Tibial nerve (tissue), 4 donors: Measurements from ENCODE around the gene LRRC58. TPM values are rescaled to one million over a fixed set of nuclear protein-coding genes. Genes with fewer than 3 reads are reported as not detected.
"Not testable (repeated sequence)": the region's sequence is repeated elsewhere in the genome, so short reads cannot be mapped to it uniquely, and the experiment has no call there.

ENCODE experiments used
- DNase-seq, 2 donors: peaks; one replicate each; pipeline ENCODE4 v3.0.0-alpha.2; 2019; ENCODE audit warnings: low spot score in 2 of 2
- H3K27ac ChIP-seq, 4 donors: fragments of 200-600 bp; sonication (generic) in 3 of 4; one replicate each; pipeline ENCODE4 v1.5.1; 2017 to 2019; ENCODE audit warnings: mild to moderate bottlenecking in 1 of 4
- H3K27me3 ChIP-seq, 2 donors: fragments of 200-600 bp; sonication (generic) in 1 of 2; one replicate each; pipeline versions ENCODE4 v1.5.1 to v1.6.0; 2017 to 2019
- H3K36me3 ChIP-seq, 3 donors: fragments of 200-600 bp; sonication (generic); one replicate each; pipeline ENCODE4 v1.5.1; 2018 to 2019
- H3K4me1 ChIP-seq, 4 donors: fragments of 200-600 bp; sonication (generic) in 3 of 4; one replicate each; pipeline ENCODE4 v1.5.1; 2017 to 2019
- H3K4me3 ChIP-seq, 4 donors: fragments of 200-600 bp; sonication (generic) in 3 of 4; one replicate each; pipeline ENCODE4 v1.5.1; 2017 to 2019; ENCODE audit warnings: mild to moderate bottlenecking in 1 of 4, moderate library complexity in 1 of 4
- H3K9me3 ChIP-seq, 4 donors: fragments of 200-600 bp; sonication (generic) in 3 of 4; one replicate each; pipeline ENCODE4 v1.5.1; 2017 to 2019
- EP300 ChIP-seq, 2 donors: sonication (generic); formaldehyde crosslinking; IDR thresholded peaks; one replicate each; pipeline ENCODE4 v1.6.1; 2017; ENCODE audit warnings: antibody characterized with exemption in 2 of 2, mild to moderate bottlenecking in 1 of 2
- POLR2A ChIP-seq, 2 donors: fragments of 450-650 bp; IDR thresholded peaks; one replicate each; pipeline ENCODE4 v1.6.1; 2017; ENCODE audit warnings: antibody characterized with exemption in 2 of 2, mild to moderate bottlenecking in 2 of 2, moderate library complexity in 2 of 2
- WGBS, 2 donors: methylation state at CpG; one replicate each; pipeline ENCODE4 v1.1.5; 2018; 5-methylcytosine and 5-hydroxymethylcytosine counted together
- total RNA-seq, 4 donors: library from RNA; depleted of rRNA; stranded (reverse); fragments of >200 nt; gene quantifications; one replicate each; pipeline ENCODE4 v1.1.0, GENCODE V29; 2016
- TF ChIP-seq, protein P1 (sequence below), 5 experiments: fragments of 200-600 bp in 3 of 5; fragments of 450-650 bp in 2 of 5; sonication (generic) in 3 of 5; IDR thresholded peaks; one replicate each; pipeline ENCODE4 v1.5.1; 2016 to 2019; ENCODE audit warnings: antibody characterized with exemption in 5 of 5, mild to moderate bottlenecking in 3 of 5, moderate library complexity in 2 of 5

The LRRC58 gene
- total RNA-seq, 4 donors from 2014 or later, result 36.6 to 53.2 (median 44.0) TPM

DNA sequence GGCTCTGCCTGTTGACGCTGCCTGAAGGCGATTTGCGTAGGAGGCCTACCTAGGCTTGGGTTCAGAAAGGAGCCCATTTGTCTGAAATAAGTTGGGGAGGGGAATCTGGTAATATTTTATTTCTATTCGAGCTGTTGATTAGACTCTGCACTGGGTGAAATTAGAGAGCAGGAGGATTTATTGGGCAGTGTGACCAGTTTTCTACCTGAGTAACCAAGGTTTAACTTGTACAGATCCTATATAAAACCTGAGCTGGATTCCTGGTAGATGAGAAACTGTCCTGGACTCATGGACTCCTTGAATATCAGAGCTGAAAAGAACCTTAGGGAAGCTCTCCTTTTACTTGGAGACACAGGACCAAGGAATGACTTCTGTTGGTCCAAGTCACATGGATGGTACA is 44.5 kb downstream of the LRRC58 start:
- no peak overlapping the region for H3K27ac ChIP-seq
- H3K9me3 ChIP-seq, result peaks cover 0 to 5% (median 0%) of the 10 kb centered on the region in 4 donors
- DNase-seq, result no peak
- H3K4me3 ChIP-seq, result no peak overlapping the region
- no peak for TF ChIP-seq EP300 (IDR thresholded peaks at IDR 0.05)
- TF ChIP-seq, protein P1, sequence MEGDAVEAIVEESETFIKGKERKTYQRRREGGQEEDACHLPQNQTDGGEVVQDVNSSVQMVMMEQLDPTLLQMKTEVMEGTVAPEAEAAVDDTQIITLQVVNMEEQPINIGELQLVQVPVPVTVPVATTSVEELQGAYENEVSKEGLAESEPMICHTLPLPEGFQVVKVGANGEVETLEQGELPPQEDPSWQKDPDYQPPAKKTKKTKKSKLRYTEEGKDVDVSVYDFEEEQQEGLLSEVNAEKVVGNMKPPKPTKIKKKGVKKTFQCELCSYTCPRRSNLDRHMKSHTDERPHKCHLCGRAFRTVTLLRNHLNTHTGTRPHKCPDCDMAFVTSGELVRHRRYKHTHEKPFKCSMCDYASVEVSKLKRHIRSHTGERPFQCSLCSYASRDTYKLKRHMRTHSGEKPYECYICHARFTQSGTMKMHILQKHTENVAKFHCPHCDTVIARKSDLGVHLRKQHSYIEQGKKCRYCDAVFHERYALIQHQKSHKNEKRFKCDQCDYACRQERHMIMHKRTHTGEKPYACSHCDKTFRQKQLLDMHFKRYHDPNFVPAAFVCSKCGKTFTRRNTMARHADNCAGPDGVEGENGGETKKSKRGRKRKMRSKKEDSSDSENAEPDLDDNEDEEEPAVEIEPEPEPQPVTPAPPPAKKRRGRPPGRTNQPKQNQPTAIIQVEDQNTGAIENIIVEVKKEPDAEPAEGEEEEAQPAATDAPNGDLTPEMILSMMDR (IDR thresholded peaks at IDR 0.05), result no peak
- no peak for TF ChIP-seq POLR2A (IDR thresholded peaks at IDR 0.05)
- WGBS, 2 donors, result 93 to 95% methylated on average over 4 of the region's 4 CpGs
- no peaks in the 10 kb centered on the region for H3K36me3 ChIP-seq
- H3K27me3 ChIP-seq, result no peaks in the 10 kb centered on the region
- H3K4me1 ChIP-seq, result no peaks in the 10 kb centered on the region

DNA sequence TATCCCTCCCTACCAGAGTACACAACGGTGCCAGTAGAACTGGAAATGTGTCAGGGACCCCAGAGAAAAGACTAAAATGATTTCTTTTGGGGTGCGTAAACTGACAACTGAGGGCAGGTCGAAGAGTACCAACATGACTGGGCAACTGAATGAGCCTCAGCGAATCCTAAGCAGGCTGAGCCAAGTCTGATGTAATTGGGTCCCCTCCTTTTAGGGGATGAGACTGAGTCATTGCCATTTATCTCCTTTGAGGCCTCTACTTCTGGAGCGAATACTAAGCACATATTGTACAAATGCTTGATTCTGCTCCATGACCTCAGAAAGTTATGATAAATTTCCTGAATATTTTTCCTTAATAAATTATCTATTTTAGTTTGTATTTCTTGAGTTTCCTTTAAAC is 46.8 kb downstream of the LRRC58 start:
- H3K9me3 ChIP-seq, result peaks cover 0 to 5% (median 0%) of the 10 kb centered on the region in 4 donors
- no peaks in the 10 kb centered on the region for H3K4me1 ChIP-seq
- no peaks in the 10 kb centered on the region for H3K36me3 ChIP-seq
- TF ChIP-seq POLR2A (IDR thresholded peaks at IDR 0.05) (no peak), EP300 (IDR thresholded peaks at IDR 0.05) (no peak)
- TF ChIP-seq, protein P1 (IDR thresholded peaks at IDR 0.05), result no peak
- 65 to 79% methylated on average over 5 of the region's 5 CpGs for WGBS, 2 donors
- DNase-seq, result no peak
- no peak overlapping the region for H3K4me3 ChIP-seq
- H3K27me3 ChIP-seq, result no peaks in the 10 kb centered on the region
- H3K27ac ChIP-seq, result no peak overlapping the region

GRCh38 chr3:120300971-120301370 is 48.2 kb downstream of the LRRC58 start:
- no peaks in the 10 kb centered on the region for H3K9me3 ChIP-seq
- no peak for DNase-seq
- WGBS, 2 donors, result 57 to 64% methylated on average over 3 of the region's 3 CpGs

GRCh38 chr3:120299403-120299802 is 49.8 kb downstream of the LRRC58 start:
- no peaks in the 10 kb centered on the region for H3K4me1 ChIP-seq
- H3K27ac ChIP-seq, result no peak overlapping the region
- no peaks in the 10 kb centered on the region for H3K27me3 ChIP-seq
- no peak overlapping the region for H3K4me3 ChIP-seq
- TF ChIP-seq, protein P1 (IDR thresholded peaks at IDR 0.05), result no peak
- no peak for TF ChIP-seq EP300 (IDR thresholded peaks at IDR 0.05)
- TF ChIP-seq POLR2A (IDR thresholded peaks at IDR 0.05), result no peak
- peaks cover 0 to 12% (median 0%) of the 10 kb centered on the region in 4 donors for H3K9me3 ChIP-seq
- no peaks in the 10 kb centered on the region for H3K36me3 ChIP-seq
- no peak for DNase-seq

More at GRCh38 chr3:120300971-120301370, 48.2 kb downstream of the LRRC58 start:
- Histone ChIP-seq H3K27ac (no peak overlapping the region), H3K4me3 (no peak overlapping the region), H3K36me3 (no peaks in the 10 kb centered on the region), H3K27me3 (no peaks in the 10 kb centered on the region), H3K4me1 (no peaks in the 10 kb centered on the region)
- TF ChIP-seq POLR2A (IDR thresholded peaks at IDR 0.05), result no peak

DNA sequence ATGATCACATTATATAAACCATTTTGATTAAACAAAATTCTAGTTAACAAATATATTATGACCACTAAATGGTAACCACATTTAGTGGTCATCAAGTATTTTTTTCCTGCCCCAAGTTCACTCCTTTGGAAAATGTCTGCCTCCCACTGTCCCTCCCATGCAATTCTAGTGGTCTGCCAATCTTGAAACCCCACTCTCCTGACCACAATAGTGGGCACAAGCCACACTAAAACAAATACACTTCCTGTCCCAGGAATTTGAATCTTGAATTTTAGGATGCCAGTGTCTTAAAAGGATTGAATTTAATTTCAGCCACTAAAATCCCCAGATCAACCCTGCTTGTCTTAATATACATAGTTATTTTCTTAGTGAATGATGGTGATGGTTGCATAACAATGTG is 50.2 kb downstream of the LRRC58 start:
- H3K27me3 ChIP-seq, result no peaks in the 10 kb centered on the region
- H3K9me3 ChIP-seq, result peaks cover 0 to 17% (median under 1%) of the 10 kb centered on the region in 4 donors
- DNase-seq, result no peak
- H3K4me3 ChIP-seq, result no peak overlapping the region
- no peak for TF ChIP-seq EP300 (IDR thresholded peaks at IDR 0.05)
- no peak for TF ChIP-seq POLR2A (IDR thresholded peaks at IDR 0.05)
- TF ChIP-seq, protein P1 (IDR thresholded peaks at IDR 0.05), result no peak
- no peak overlapping the region for H3K27ac ChIP-seq
- no peaks in the 10 kb centered on the region for H3K36me3 ChIP-seq
- H3K4me1 ChIP-seq, result no peaks in the 10 kb centered on the region

DNA sequence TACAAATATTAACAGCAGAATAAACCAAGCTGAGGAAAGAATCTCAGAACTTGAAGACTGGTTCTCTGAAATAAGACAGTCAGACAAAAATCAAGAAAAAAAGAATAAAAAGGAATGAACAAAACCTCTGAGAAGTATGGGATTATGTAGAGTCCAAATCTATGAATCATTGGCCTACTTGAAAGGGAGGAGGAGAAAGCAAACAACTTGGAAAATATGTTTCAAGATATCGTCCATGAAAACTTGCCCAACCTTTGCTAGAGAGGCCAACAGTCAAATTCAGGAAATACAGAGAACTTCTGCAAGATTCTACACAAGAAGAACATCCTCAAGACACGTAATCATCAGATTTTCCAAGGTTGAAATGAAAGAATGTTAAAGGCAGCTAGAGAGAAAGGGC is 57.6 kb downstream of the LRRC58 start:
- not testable (repeated sequence) for H3K4me1 ChIP-seq, H3K36me3 ChIP-seq, H3K27me3 ChIP-seq, DNase-seq, H3K27ac ChIP-seq, H3K4me3 ChIP-seq
- H3K9me3 ChIP-seq, result peaks cover 0 to 53% (median 5%) of the 10 kb centered on the region in 4 donors
- 71 to 84% methylated on average over 2 of the region's 2 CpGs for WGBS, 2 donors
